GM12864 (cell line): ENCODE data around the gene PPP1R9B.

Source experiments
- DNase-seq: peaks from one replicate; pipeline ENCODE4 v3.0.0-alpha.2; 2011; ENCODE audit warnings: low read depth
- H3K4me3 ChIP-seq: 2 replicates; pipeline ENCODE4 v1.5.1; 2011; ENCODE audit warnings: mild to moderate bottlenecking, low read depth, low read length, control low read depth
- CTCF ChIP-seq: IDR thresholded peaks from 2 replicates; pipeline ENCODE4 v1.5.1; 2011; ENCODE audit warnings: low read depth, mild to moderate bottlenecking, moderate library complexity, low read length, control low read depth, inconsistent platforms; ENCODE audit errors: missing control alignments

Gene PPP1R9B

GRCh38 chr17:50163843-50164696 is 13.6 kb upstream of the PPP1R9B start:
- no peak for TF ChIP-seq CTCF
- H3K4me3 ChIP-seq = no peak overlapping the region
- no peak for DNase-seq

- TF ChIP-seq CTCF = no peak
- no peak overlapping the region for H3K4me3 ChIP-seq
- no peak for DNase-seq
Observed at GRCh38 chr17:50162466-50163254, 12.2 kb upstream of the PPP1R9B start.

GRCh38 chr17:50161911-50162288 is 11.4 kb upstream of the PPP1R9B start:
- DNase-seq = no peak
- peak overlapping the region; percentile 20 for H3K4me3 ChIP-seq
- TF ChIP-seq CTCF = no peak

GRCh38 chr17:50161023-50161910 is 10.8 kb upstream of the PPP1R9B start:
- TF ChIP-seq CTCF = peak; percentile 91

GRCh38 chr17:50157891-50158290 is 7.4 kb upstream of the PPP1R9B start:
- H3K4me3 ChIP-seq = no peak overlapping the region
- DNase-seq = no peak
- no peak for TF ChIP-seq CTCF

More at GRCh38 chr17:50161023-50161910, 10.8 kb upstream of the PPP1R9B start:
- H3K4me3 ChIP-seq = peak overlapping the region; percentile 59
- peak; percentile 67 for DNase-seq

GRCh38 chr17:50155115-50155819 is 4.8 kb upstream of the PPP1R9B start:
- DNase-seq = no peak
- TF ChIP-seq CTCF = no peak
- peak overlapping the region; percentile 31 for H3K4me3 ChIP-seq
